Mononuclear cell (primary cell): ENCODE measurements around the gene EDAR. TPM values are rescaled to one million over a fixed set of nuclear protein-coding genes. Genes with fewer than 3 reads are reported as not detected.

Experiments used
- H3K27me3 ChIP-seq: 2 replicates; pipeline ENCODE4 v1.6.0; 2011; ENCODE audit warnings: low read length, control low read depth; ENCODE audit not compliant: insufficient read depth
- H3K4me1 ChIP-seq: 2 replicates; pipeline ENCODE4 v1.5.1; 2011; ENCODE audit warnings: mild to moderate bottlenecking, low read length, control low read depth; ENCODE audit not compliant: insufficient read depth
- H3K4me3 ChIP-seq: 2 replicates; pipeline ENCODE4 v1.5.1; 2011; ENCODE audit warnings: mild to moderate bottlenecking, low read length, moderate library complexity
- H3K9me3 ChIP-seq: 2 replicates; pipeline ENCODE4 v1.5.1; 2011; ENCODE audit warnings: low read depth, mild to moderate bottlenecking, control low read depth, low read length
- total RNA-seq: library from RNA; depleted of rRNA; stranded (reverse); fragments of >200 nt; gene quantifications from one replicate; pipeline ENCODE4 v1.2.3, GENCODE V29; 2012

The EDAR gene
- total RNA-seq, 1 donor = 2.5 TPM

DNA sequence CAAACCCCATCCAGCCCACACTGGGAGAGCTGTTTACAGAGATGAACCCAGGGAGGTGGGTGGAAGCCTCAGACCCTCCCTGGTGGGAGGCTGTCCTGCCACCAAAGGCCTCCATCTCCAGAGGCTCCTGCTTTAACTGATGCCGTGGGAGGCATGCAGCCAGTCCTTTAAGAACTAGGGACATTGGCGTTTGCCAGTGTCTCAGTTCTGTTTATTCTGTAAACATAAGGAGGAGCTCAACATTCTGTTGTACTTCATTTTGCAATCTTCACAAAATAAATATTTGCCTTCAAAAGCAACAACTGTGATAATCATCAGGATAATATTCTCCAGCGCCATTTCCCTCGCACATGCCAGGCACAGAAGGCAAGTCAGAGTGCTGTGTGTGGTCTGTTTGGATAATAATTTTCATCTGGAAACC lies 6.8 kb downstream of the EDAR start:
- no peaks in the 10 kb centered on the region for H3K9me3 ChIP-seq
- H3K27me3 ChIP-seq = no peaks in the 10 kb centered on the region
- no peaks in the 10 kb centered on the region for H3K4me1 ChIP-seq
- no peak overlapping the region for H3K4me3 ChIP-seq

DNA sequence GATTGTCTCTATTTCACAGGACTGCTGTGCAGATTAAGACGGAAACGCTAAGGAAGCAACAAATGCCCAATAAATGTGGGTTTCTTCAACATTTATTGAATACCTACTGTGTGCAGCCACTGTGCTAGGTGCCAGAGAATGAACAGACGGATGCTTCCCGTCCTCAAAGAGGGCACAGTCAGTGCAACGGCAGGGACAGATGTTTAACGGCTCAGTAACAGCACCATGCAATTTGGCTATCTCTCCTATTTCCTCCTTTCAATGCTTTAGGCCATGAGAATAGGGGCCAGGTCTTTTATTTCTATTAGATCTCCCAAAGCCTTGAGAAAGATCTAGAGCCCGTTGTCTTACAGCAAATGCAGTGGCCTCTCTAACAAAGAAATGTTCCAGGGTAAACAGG lies 7.2 kb downstream of the EDAR start:
- no peaks in the 10 kb centered on the region for H3K9me3 ChIP-seq
- H3K4me1 ChIP-seq = no peaks in the 10 kb centered on the region
- no peaks in the 10 kb centered on the region for H3K27me3 ChIP-seq
- H3K4me3 ChIP-seq = no peak overlapping the region

DNA sequence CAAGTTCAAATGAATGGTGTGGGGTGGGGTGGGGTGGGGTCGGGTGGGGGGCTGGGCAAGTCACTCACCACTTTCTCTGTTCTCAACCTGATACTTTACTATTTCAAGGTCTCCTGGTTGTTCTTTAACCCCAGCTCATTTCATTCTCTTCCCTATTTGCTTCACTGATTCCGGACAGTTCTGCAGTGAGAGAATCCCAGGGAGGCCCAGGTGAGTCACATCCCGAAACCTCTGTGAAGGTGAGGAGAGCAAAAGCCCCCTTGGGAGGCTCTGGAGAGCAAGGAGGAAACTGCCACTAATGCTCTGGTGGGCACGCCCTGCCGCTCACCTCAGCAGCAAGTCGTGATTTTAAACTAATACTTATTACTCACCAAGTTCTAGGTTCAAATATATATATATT lies 8.9 kb downstream of the EDAR start:
- H3K4me3 ChIP-seq = no peak overlapping the region
- no peaks in the 10 kb centered on the region for H3K9me3 ChIP-seq
- H3K27me3 ChIP-seq = no peaks in the 10 kb centered on the region
- H3K4me1 ChIP-seq = no peaks in the 10 kb centered on the region

- no peak overlapping the region for H3K4me3 ChIP-seq
- H3K9me3 ChIP-seq = no peaks in the 10 kb centered on the region
- H3K27me3 ChIP-seq = no peaks in the 10 kb centered on the region
- no peaks in the 10 kb centered on the region for H3K4me1 ChIP-seq
These were observed 9.6 kb downstream of the EDAR start for GRCh38 chr2:108979461-108979860.

- Histone ChIP-seq H3K9me3 (no peaks in the 10 kb centered on the region), H3K27me3 (no peaks in the 10 kb centered on the region), H3K4me1 (no peaks in the 10 kb centered on the region), H3K4me3 (no peak overlapping the region)
These were observed 10.3 kb downstream of the EDAR start for GRCh38 chr2:108978709-108979111.

DNA sequence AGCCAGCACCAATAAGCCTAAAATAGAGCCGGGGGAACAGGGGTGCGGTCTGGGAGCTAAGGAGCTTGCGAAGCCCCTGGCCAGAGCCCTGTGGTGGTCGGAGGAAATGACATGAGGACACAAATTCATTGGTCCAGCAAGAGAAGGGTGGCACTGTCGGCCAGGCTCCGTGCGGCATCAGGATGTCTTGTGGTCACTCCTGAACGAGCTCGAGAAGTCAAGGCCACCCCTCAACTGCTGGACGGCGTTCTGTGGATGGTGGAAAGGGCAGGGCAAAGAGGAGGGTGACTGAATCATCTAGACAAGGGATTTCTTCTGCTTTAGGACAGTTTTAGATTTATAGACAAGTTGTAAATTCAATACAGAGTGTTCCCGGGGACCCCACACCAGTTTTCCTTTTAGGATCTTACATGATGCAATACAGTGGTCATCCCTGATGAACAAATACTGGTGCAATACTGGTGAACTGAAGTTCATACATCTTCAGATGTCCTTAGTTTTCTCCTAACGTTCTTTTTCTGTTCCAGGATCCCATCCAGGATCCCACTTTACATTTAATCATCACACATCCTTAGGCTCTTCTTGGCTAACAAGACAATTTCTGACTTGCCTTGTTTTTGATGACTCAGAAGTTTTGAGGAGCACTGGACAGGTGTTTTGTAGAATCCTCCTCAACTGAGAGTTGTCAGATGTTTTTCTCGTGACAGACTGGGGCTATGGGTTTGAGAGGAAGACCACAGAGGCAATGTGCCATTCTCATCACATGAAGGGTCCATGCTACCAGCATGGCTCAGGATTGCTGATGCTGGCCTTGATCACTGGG lies 13.2 kb downstream of the EDAR start:
- Histone ChIP-seq H3K4me1 (no peaks in the 10 kb centered on the region), H3K27me3 (no peaks in the 10 kb centered on the region), H3K9me3 (no peaks in the 10 kb centered on the region), H3K4me3 (no peak overlapping the region)

DNA sequence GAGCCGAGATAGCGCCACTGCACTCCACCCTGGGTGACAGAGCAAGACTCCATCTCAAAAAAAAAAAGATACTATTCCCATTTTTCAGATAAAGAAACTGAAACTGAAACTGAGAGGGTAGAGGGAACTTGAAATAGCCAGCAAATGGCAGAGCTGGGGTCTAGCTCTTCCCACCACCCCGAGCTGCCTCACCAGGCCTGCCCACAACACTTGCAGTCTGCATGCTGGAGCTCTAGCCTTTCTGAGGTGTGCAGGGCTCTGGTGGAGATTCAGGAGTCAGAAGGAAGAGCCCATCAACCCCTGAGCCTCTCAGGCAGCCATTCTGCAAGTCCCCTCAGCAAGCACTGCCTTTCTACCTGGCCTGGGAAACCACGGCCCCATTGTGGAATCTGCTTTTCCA lies 14.3 kb downstream of the EDAR start:
- no peaks in the 10 kb centered on the region for H3K4me1 ChIP-seq
- H3K27me3 ChIP-seq = no peaks in the 10 kb centered on the region
- no peak overlapping the region for H3K4me3 ChIP-seq
- H3K9me3 ChIP-seq = no peaks in the 10 kb centered on the region

GRCh38 chr2:108972663-108973062 lies 16.4 kb downstream of the EDAR start:
- no peak overlapping the region for H3K4me3 ChIP-seq
- no peaks in the 10 kb centered on the region for H3K4me1 ChIP-seq
- no peaks in the 10 kb centered on the region for H3K27me3 ChIP-seq
- no peaks in the 10 kb centered on the region for H3K9me3 ChIP-seq

DNA sequence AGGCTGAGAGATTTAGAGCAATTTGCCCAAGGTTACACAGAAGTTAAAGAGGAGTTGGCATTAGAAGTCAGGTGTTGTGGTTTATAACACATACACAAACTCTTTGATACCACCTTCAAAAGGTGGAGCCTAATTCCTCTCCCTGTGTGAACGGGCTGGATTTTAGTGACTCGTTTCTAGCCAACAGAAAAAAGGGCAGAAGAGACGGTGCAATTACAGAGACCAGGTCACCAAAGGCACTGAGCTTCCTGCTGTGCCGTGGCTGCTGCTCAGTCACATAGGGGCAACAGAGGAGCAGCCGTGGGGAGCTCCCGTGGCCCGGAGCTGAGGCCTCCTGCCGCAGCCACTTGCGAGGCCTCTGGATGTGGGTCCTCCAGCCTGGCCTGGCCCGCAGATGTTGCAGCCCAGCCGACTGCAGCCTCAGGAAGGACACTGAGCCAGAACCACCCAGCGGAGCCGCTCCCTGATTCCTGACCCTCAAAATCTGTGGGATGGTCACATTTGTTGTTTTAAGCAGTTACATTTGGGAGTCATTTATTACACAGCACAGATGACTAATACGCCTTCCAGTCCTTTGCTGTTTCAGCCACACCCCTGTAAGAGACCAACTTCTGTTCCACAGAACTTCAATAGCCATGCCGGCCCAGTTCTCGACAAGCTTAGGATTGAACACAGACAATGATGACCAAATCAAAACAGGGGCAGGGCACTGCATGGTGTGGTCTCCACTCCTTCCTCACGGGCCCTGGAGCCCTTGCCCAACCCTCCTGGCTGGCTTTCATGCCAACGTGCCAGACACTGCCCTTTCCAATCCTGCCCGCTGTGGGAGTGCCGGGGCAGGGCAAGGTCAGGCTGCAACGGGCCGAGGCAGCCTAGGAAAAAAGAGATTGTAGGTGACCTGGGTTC lies 17.1 kb downstream of the EDAR start:
- H3K4me3 ChIP-seq = no peak overlapping the region
- no peaks in the 10 kb centered on the region for H3K4me1 ChIP-seq
- H3K27me3 ChIP-seq = no peaks in the 10 kb centered on the region
- H3K9me3 ChIP-seq = no peaks in the 10 kb centered on the region

GRCh38 chr2:108970369-108970768 lies 18.7 kb downstream of the EDAR start:
- Histone ChIP-seq H3K27me3 (no peaks in the 10 kb centered on the region), H3K9me3 (no peaks in the 10 kb centered on the region), H3K4me1 (peaks cover 7% of the 10 kb centered on the region), H3K4me3 (no peak overlapping the region)

- Histone ChIP-seq H3K9me3 (no peaks in the 10 kb centered on the region), H3K27me3 (no peaks in the 10 kb centered on the region), H3K4me1 (peaks cover 11% of the 10 kb centered on the region), H3K4me3 (no peak overlapping the region)
These were observed 19.2 kb downstream of the EDAR start for GRCh38 chr2:108969856-108970255.

GRCh38 chr2:108968619-108969018 lies 20.4 kb downstream of the EDAR start:
- no peak overlapping the region for H3K4me3 ChIP-seq
- H3K4me1 ChIP-seq = peaks cover 14% of the 10 kb centered on the region
- no peaks in the 10 kb centered on the region for H3K9me3 ChIP-seq
- H3K27me3 ChIP-seq = no peaks in the 10 kb centered on the region

DNA sequence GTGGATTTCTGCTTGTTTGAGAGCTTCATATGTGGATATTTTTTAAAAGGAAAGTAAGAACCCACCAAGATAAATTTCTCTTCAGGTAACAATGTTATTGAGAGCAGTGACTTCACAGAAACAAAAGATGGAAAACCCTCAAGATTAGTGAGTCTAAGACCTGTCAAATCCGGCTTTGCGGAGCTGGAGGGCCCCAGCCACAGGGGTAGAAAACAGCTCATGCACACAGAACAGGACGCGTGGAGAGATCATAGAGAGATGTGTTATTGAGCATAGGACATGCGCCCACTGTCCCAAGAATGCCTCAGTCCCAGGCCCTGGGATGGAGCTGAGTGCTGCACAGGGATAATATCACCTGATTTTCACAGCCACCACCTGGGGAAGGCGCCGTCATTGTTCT lies 21.3 kb downstream of the EDAR start:
- no peaks in the 10 kb centered on the region for H3K27me3 ChIP-seq
- H3K9me3 ChIP-seq = no peaks in the 10 kb centered on the region
- peaks cover 14% of the 10 kb centered on the region for H3K4me1 ChIP-seq
- no peak overlapping the region for H3K4me3 ChIP-seq

DNA sequence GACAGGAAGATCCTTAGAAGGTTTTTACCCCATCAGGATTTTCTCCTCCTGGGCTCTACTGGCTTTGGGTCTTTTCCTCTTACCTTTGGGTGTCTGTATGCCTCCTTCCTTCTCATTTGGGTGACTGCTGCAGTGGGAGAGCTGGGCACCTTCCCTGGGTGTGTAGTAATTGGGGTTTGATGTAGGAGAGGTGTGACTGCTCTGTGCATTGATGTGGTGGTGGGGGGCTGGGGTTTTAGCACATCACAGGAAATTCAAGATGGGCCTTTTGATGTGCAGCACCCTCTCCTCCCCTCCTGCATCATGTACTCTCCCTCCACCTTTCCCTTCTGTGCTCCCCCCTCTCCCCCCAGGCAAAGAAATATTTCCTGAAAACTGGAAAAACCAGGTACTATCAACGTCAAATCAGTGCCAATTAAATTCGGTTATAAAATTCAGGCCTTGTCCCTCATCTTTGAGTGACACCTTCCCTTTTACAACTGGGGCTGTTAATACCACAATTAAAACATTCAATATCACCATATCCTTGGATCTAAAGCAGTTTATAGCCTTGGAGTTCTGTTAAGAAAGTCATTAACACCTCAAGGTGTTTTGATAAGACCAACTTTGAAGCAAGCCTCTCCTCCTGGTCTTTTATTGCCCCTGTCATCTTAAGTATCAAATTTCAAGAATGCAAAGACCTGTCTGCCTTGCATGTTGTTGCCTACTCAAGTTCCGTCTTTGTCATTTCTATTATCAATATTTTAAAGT lies 23.3 kb downstream of the EDAR start:
- Histone ChIP-seq H3K9me3 (no peaks in the 10 kb centered on the region), H3K4me3 (no peak overlapping the region), H3K27me3 (no peaks in the 10 kb centered on the region), H3K4me1 (peaks cover 14% of the 10 kb centered on the region)

GRCh38 chr2:108963057-108963456 lies 26.0 kb downstream of the EDAR start:
- Histone ChIP-seq H3K4me1 (peaks cover 25% of the 10 kb centered on the region), H3K4me3 (no peak overlapping the region), H3K9me3 (no peaks in the 10 kb centered on the region), H3K27me3 (no peaks in the 10 kb centered on the region)
